Gastrocnemius medialis (tissue), 4 donors: ENCODE data around the gene GREB1. TPM values are rescaled to one million over a fixed set of nuclear protein-coding genes. Genes with fewer than 3 reads are reported as not detected.

Source experiments
- ATAC-seq, 2 donors: fragments of 150-250 bp; one replicate each; pipeline ENCODE4 v1.9.1; 2016
- DNase-seq, 2 donors: peaks; one replicate each; pipeline ENCODE4 v3.0.0-alpha.2; 2019
- H3K27ac ChIP-seq, 4 donors: fragments of 200-600 bp; sonication (generic); 1 replicate in 1 of 4; 2 replicates in 3 of 4; pipeline ENCODE4 v1.5.1; 2016 to 2018; ENCODE audit warnings: mild to moderate bottlenecking in 2 of 4, moderate library complexity in 1 of 4
- H3K27me3 ChIP-seq, 3 donors: fragments of 200-600 bp; sonication (generic) in 2 of 3; 1 replicate in 1 of 3; 2 replicates in 2 of 3; pipeline versions ENCODE4 v1.5.1 to v1.6.0; 2016 to 2019; ENCODE audit warnings: mild to moderate bottlenecking in 1 of 3, moderate library complexity in 1 of 3
- H3K36me3 ChIP-seq, 2 donors: fragments of 200-600 bp; sonication (generic) in 1 of 2; one replicate each; pipeline ENCODE4 v1.5.1; 2017 to 2018
- H3K4me1 ChIP-seq, 2 donors: fragments of 200-600 bp; sonication (generic) in 1 of 2; one replicate each; pipeline ENCODE4 v1.5.1; 2016 to 2017; ENCODE audit warnings: mild to moderate bottlenecking in 2 of 2
- H3K4me3 ChIP-seq, 4 donors: fragments of 200-600 bp; sonication (generic) in 3 of 4; 1 replicate in 1 of 4; 2 replicates in 3 of 4; pipeline ENCODE4 v1.5.1; 2016 to 2019; ENCODE audit warnings: mild to moderate bottlenecking in 2 of 4
- H3K9me3 ChIP-seq, 3 donors: fragments of 200-600 bp; sonication (generic) in 2 of 3; 1 replicate in 1 of 3; 2 replicates in 2 of 3; pipeline ENCODE4 v1.5.1; 2016 to 2019
- CTCF ChIP-seq, 5 experiments: fragments of 450-650 bp in 3 of 5; fragments of 200-600 bp in 2 of 5; sonication (generic) in 2 of 5; IDR thresholded peaks in 4 of 5; conservative IDR thresholded peaks in 1 of 5; 1 replicate in 4 of 5; 2 replicates in 1 of 5; pipeline ENCODE4 v1.5.1; 2016 to 2019; ENCODE audit warnings: antibody characterized with exemption in 5 of 5, mild to moderate bottlenecking in 3 of 5, moderate library complexity in 3 of 5
- POLR2A ChIP-seq, 2 donors: fragments of 450-650 bp; IDR thresholded peaks; one replicate each; pipeline ENCODE4 v1.6.1; 2017; ENCODE audit warnings: antibody characterized with exemption in 2 of 2, mild to moderate bottlenecking in 2 of 2, moderate library complexity in 2 of 2
- in situ Hi-C, 4 donors: fragments of 200-750 bp; cut with MboI; loops; one replicate each; pipeline versions ENCODE4 v1.15.0 to v1.8.0; 2017; ENCODE audit warnings: low sequenced_read_pairs in 4 of 4
- intact Hi-C: fragments of 100-400 bp; cut with DNase I; formaldehyde crosslinking; loops from one replicate; pipeline ENCODE4 v1.15.1; 2023; ENCODE audit warnings: low total_unique reads
- total RNA-seq, 4 donors: library from RNA; depleted of rRNA; stranded (reverse); fragments of >200 nt; gene quantifications; one replicate each; pipeline versions ENCODE4 v1.1.0 to v1.2.3, GENCODE V29; 2016

Gene GREB1
- total RNA-seq, 4 donors from 2014 or later: 1.7 to 9.3 (median 2.6) TPM

GRCh38 chr2:11527001-11527400 lies 6.8 kb upstream of the GREB1 start:
- ATAC-seq (no peak), DNase-seq (no peak)
- intact Hi-C loops (no loop called here), in situ Hi-C loops (no loop called here)
- Histone ChIP-seq H3K27ac (no peak overlapping the region), H3K9me3 (no peaks in the 10 kb centered on the region), H3K4me3 (no peak overlapping the region), H3K27me3 (no peaks in the 10 kb centered on the region), H3K36me3 (no peaks in the 10 kb centered on the region), H3K4me1 (peaks cover 0 to 12% of the 10 kb centered on the region in 2 donors)
- TF ChIP-seq POLR2A (IDR thresholded peaks at IDR 0.05) (no peak), CTCF (IDR thresholded peaks at IDR 0.05 in 4 of 5, conservative IDR thresholded peaks at IDR 0.05 in 1 of 5) (no peak)

- ATAC-seq (no peak), DNase-seq (no peak)
- Histone ChIP-seq H3K27ac (no peak overlapping the region), H3K9me3 (no peaks in the 10 kb centered on the region), H3K27me3 (no peaks in the 10 kb centered on the region), H3K4me3 (no peak overlapping the region), H3K36me3 (no peaks in the 10 kb centered on the region), H3K4me1 (peaks cover 0 to 22% of the 10 kb centered on the region in 2 donors)
- in situ Hi-C loops (no loop called here), intact Hi-C loops (no loop called here)
- TF ChIP-seq CTCF (IDR thresholded peaks at IDR 0.05 in 4 of 5, conservative IDR thresholded peaks at IDR 0.05 in 1 of 5) (no peak), POLR2A (IDR thresholded peaks at IDR 0.05) (no peak)
These were observed 5.6 kb upstream of the GREB1 start for GRCh38 chr2:11528228-11528627.

- intact Hi-C loops (no loop called here), in situ Hi-C loops (no loop called here)
- Histone ChIP-seq H3K27me3 (no peaks in the 10 kb centered on the region), H3K27ac (no peak overlapping the region), H3K4me1 (peaks cover 14 to 34% of the 10 kb centered on the region in 2 donors), H3K4me3 (no peak overlapping the region), H3K9me3 (no peaks in the 10 kb centered on the region), H3K36me3 (no peaks in the 10 kb centered on the region)
- no peak for TF ChIP-seq CTCF (IDR thresholded peaks at IDR 0.05 in 4 of 5, conservative IDR thresholded peaks at IDR 0.05 in 1 of 5)
- TF ChIP-seq POLR2A (IDR thresholded peaks at IDR 0.05): no peak
- ATAC-seq (no peak), DNase-seq (no peak)
These were observed 2.9 kb upstream of the GREB1 start for GRCh38 chr2:11530864-11531465.

- Histone ChIP-seq H3K27me3 (no peaks in the 10 kb centered on the region), H3K27ac (peak overlapping the region in 1 of 4 donors; percentile 39), H3K36me3 (no peaks in the 10 kb centered on the region), H3K4me1 (peaks cover 15 to 34% of the 10 kb centered on the region in 2 donors), H3K9me3 (no peaks in the 10 kb centered on the region), H3K4me3 (no peak overlapping the region)
- in situ Hi-C loops (no loop called here), intact Hi-C loops (no loop called here)
- ATAC-seq (peak; percentile 27 to 31), DNase-seq (no peak)
- TF ChIP-seq POLR2A (IDR thresholded peaks at IDR 0.05) (no peak), CTCF (IDR thresholded peaks at IDR 0.05 in 4 of 5, conservative IDR thresholded peaks at IDR 0.05 in 1 of 5) (no peak)
These were observed 1.3 kb upstream of the GREB1 start for GRCh38 chr2:11532416-11533055.
